Astrocyte (in vitro differentiated cells and primary cell): ENCODE measurements around the gene HOXD11. TPM values are rescaled to one million over a fixed set of nuclear protein-coding genes. Genes with fewer than 3 reads are reported as not detected.

Experiments used
- DNase-seq: peaks from one replicate; pipeline ENCODE4 v3.0.0-alpha.2; 2010; ENCODE audit warnings: low read depth
- FAIRE-seq: peaks from 2 replicates; lab custom pipeline; 2011; peaks lifted over from hg19 to GRCh38; lab: Jason Lieb, UNC
- H2AFZ ChIP-seq: 2 replicates; pipeline ENCODE4 v1.6.0; 2012; ENCODE audit warnings: low read depth, low read length, inconsistent platforms
- H3K27ac ChIP-seq: 2 replicates; pipeline ENCODE4 v1.5.1; 2011; ENCODE audit warnings: low read depth, low read length, inconsistent platforms
- H3K27me3 ChIP-seq: 2 replicates; pipeline ENCODE4 v1.6.0; 2011; ENCODE audit warnings: low read length, inconsistent platforms; ENCODE audit not compliant: insufficient read depth
- H3K36me3 ChIP-seq: 2 replicates; pipeline ENCODE4 v1.5.1; 2011; ENCODE audit warnings: low read length, inconsistent platforms; ENCODE audit not compliant: insufficient read depth
- H3K4me1 ChIP-seq: 2 replicates; pipeline ENCODE4 v1.5.1; 2011; ENCODE audit warnings: low read length, inconsistent platforms; ENCODE audit not compliant: insufficient read depth
- H3K4me2 ChIP-seq: 2 replicates; pipeline ENCODE4 v1.6.0; 2012; ENCODE audit warnings: low read length, inconsistent platforms
- H3K4me3 ChIP-seq: 2 replicates; pipeline ENCODE4 v1.5.1; 2011; ENCODE audit warnings: low read depth, mild to moderate bottlenecking, low read length, inconsistent platforms; ENCODE audit not compliant: insufficient read depth
- H3K79me2 ChIP-seq: 2 replicates; pipeline ENCODE4 v1.6.0; 2012; ENCODE audit warnings: mild to moderate bottlenecking, low read length, inconsistent platforms; ENCODE audit not compliant: insufficient read depth
- H3K9ac ChIP-seq: 2 replicates; pipeline ENCODE4 v1.6.0; 2012; ENCODE audit warnings: mild to moderate bottlenecking, low read length, inconsistent platforms
- H3K9me3 ChIP-seq: 2 replicates; pipeline ENCODE4 v1.5.1; 2012; ENCODE audit warnings: low read depth, mild to moderate bottlenecking, low read length, inconsistent platforms; ENCODE audit not compliant: insufficient read depth
- H4K20me1 ChIP-seq: 2 replicates; pipeline ENCODE4 v1.6.0; 2012; ENCODE audit warnings: low read length, inconsistent platforms; ENCODE audit not compliant: insufficient read depth
- H3K27ac Mint-ChIP-seq: one replicate; pipeline ENCODE4 v1.8.0; 2021; ENCODE audit warnings: mild to moderate bottlenecking, mixed read lengths; ENCODE audit not compliant: unreplicated experiment
- H3K27me3 Mint-ChIP-seq: one replicate; pipeline ENCODE4 v1.8.0; 2021; ENCODE audit warnings: low read depth, mixed read lengths; ENCODE audit not compliant: unreplicated experiment
- H3K36me3 Mint-ChIP-seq: one replicate; pipeline ENCODE4 v1.8.0; 2021; ENCODE audit warnings: low read depth, mixed read lengths; ENCODE audit not compliant: unreplicated experiment
- H3K4me1 Mint-ChIP-seq: one replicate; pipeline ENCODE4 v1.8.0; 2021; ENCODE audit warnings: low read depth, mixed read lengths; ENCODE audit not compliant: unreplicated experiment
- H3K4me3 Mint-ChIP-seq: one replicate; pipeline ENCODE4 v1.8.0; 2021; ENCODE audit warnings: mild to moderate bottlenecking, moderate library complexity, mixed read lengths; ENCODE audit not compliant: unreplicated experiment
- H3K9me3 Mint-ChIP-seq: one replicate; pipeline ENCODE4 v1.8.0; 2021; ENCODE audit warnings: mild to moderate bottlenecking, mixed read lengths; ENCODE audit not compliant: unreplicated experiment
- EZH2 ChIP-seq: IDR thresholded peaks from 2 replicates; pipeline ENCODE4 v1.6.1; 2012; ENCODE audit warnings: mild to moderate bottlenecking, low read length, inconsistent platforms; ENCODE audit not compliant: insufficient read depth
- total RNA-seq: library from RNA; stranded (reverse); gene quantifications from 2 replicates; pipeline ENCODE4 v1.2.1, GENCODE V29; 2021
- TF ChIP-seq, protein P1 (sequence below): IDR thresholded peaks from 2 replicates; pipeline ENCODE4 v1.5.1; 2011; ENCODE audit warnings: low read depth, mild to moderate bottlenecking, inconsistent platforms, low read length, moderate library complexity; ENCODE audit not compliant: insufficient read depth

Gene HOXD11
- total RNA-seq, 1 donor from 2014 or later = not detected

GRCh38 chr2:176148751-176149421 is 41.8 kb downstream of the HOXD11 start:
- Histone ChIP-seq H3K9me3 (peaks cover 2% of the 10 kb centered on the region), H3K4me3 (no peak overlapping the region), H3K79me2 (no peaks in the 10 kb centered on the region), H3K36me3 (no peaks in the 10 kb centered on the region), H3K4me2 (no peak overlapping the region), H3K4me1 (no peaks in the 10 kb centered on the region), H4K20me1 (no peaks in the 10 kb centered on the region), H2AFZ (no peak overlapping the region), H3K9ac (no peak overlapping the region), H3K27me3 (peaks cover 81% of the 10 kb centered on the region), H3K27ac (no peak overlapping the region)
- FAIRE-seq = no peak
- no peaks in the 10 kb centered on the region for H3K4me1 Mint-ChIP-seq
- H3K27ac Mint-ChIP-seq = no peak overlapping the region
- peaks cover 2% of the 10 kb centered on the region for H3K36me3 Mint-ChIP-seq
- TF ChIP-seq EZH2 = no peak
- TF ChIP-seq, protein P1, sequence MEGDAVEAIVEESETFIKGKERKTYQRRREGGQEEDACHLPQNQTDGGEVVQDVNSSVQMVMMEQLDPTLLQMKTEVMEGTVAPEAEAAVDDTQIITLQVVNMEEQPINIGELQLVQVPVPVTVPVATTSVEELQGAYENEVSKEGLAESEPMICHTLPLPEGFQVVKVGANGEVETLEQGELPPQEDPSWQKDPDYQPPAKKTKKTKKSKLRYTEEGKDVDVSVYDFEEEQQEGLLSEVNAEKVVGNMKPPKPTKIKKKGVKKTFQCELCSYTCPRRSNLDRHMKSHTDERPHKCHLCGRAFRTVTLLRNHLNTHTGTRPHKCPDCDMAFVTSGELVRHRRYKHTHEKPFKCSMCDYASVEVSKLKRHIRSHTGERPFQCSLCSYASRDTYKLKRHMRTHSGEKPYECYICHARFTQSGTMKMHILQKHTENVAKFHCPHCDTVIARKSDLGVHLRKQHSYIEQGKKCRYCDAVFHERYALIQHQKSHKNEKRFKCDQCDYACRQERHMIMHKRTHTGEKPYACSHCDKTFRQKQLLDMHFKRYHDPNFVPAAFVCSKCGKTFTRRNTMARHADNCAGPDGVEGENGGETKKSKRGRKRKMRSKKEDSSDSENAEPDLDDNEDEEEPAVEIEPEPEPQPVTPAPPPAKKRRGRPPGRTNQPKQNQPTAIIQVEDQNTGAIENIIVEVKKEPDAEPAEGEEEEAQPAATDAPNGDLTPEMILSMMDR = no peak
- peaks cover 42% of the 10 kb centered on the region for H3K9me3 Mint-ChIP-seq
- no peak overlapping the region for H3K4me3 Mint-ChIP-seq
- peaks cover 89% of the 10 kb centered on the region for H3K27me3 Mint-ChIP-seq
- DNase-seq = no peak

- peaks cover 42% of the 10 kb centered on the region for H3K9me3 Mint-ChIP-seq
- no peaks in the 10 kb centered on the region for H4K20me1 ChIP-seq
- no peaks in the 10 kb centered on the region for H3K79me2 ChIP-seq
- H2AFZ ChIP-seq = no peak overlapping the region
- DNase-seq = no peak
- H3K4me1 Mint-ChIP-seq = no peaks in the 10 kb centered on the region
- no peak overlapping the region for H3K27ac Mint-ChIP-seq
- H3K27me3 Mint-ChIP-seq = peaks cover 91% of the 10 kb centered on the region
- H3K9me3 ChIP-seq = peaks cover 2% of the 10 kb centered on the region
- no peak for FAIRE-seq
- TF ChIP-seq, protein P1 = no peak
- no peak for TF ChIP-seq EZH2
- H3K36me3 ChIP-seq = no peaks in the 10 kb centered on the region
- no peak overlapping the region for H3K27ac ChIP-seq
- no peak overlapping the region for H3K4me3 Mint-ChIP-seq
- no peak overlapping the region for H3K4me3 ChIP-seq
- H3K36me3 Mint-ChIP-seq = peaks cover 2% of the 10 kb centered on the region
- no peak overlapping the region for H3K9ac ChIP-seq
- H3K4me1 ChIP-seq = no peaks in the 10 kb centered on the region
- no peak overlapping the region for H3K4me2 ChIP-seq
- H3K27me3 ChIP-seq = peaks cover 82% of the 10 kb centered on the region
Observed at GRCh38 chr2:176149481-176149938, 42.4 kb downstream of the HOXD11 start.

DNA sequence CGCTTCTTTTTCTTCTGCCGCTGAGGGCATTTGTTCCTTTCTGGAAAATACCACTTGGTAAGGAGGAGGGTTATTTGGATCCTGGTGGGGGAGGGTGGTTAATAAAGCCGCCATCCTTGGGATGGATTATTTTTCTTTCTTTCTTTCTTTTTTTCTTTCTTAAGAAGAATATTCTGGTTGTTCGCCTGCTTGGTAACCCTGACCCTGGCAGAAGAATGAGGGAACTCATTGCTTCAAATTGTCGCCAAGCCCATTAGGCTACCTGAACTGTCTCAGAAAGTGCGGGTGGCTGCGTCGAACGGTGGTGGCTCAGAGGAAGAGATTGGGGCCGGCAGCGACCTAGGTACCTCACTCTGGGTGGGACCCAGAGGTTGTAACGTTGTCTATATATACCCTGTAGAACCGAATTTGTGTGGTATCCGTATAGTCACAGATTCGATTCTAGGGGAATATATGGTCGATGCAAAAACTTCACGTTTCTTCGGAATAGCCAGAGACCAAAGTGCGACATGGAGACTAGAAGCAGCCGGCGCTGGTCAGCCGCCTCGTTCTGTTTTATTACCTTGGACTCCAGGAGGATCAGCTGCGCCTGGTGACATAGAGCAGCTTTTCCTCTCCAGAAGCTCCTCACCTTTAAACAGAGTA is 43.0 kb downstream of the HOXD11 start:
- H3K9me3 Mint-ChIP-seq = peaks cover 39% of the 10 kb centered on the region
- no peak overlapping the region for H3K4me2 ChIP-seq
- H2AFZ ChIP-seq = no peak overlapping the region
- no peak overlapping the region for H3K27ac ChIP-seq
- H3K27me3 ChIP-seq = peaks cover 83% of the 10 kb centered on the region
- H3K36me3 ChIP-seq = no peaks in the 10 kb centered on the region
- no peak overlapping the region for H3K4me3 ChIP-seq
- H3K79me2 ChIP-seq = no peaks in the 10 kb centered on the region
- peaks cover 2% of the 10 kb centered on the region for H3K36me3 Mint-ChIP-seq
- no peaks in the 10 kb centered on the region for H4K20me1 ChIP-seq
- no peak overlapping the region for H3K27ac Mint-ChIP-seq
- no peak for FAIRE-seq
- H3K4me1 ChIP-seq = no peaks in the 10 kb centered on the region
- TF ChIP-seq, protein P1 = no peak
- no peak for TF ChIP-seq EZH2
- no peak overlapping the region for H3K4me3 Mint-ChIP-seq
- H3K4me1 Mint-ChIP-seq = no peaks in the 10 kb centered on the region
- peaks cover 2% of the 10 kb centered on the region for H3K9me3 ChIP-seq
- no peak for DNase-seq
- no peak overlapping the region for H3K9ac ChIP-seq
- H3K27me3 Mint-ChIP-seq = peaks cover 91% of the 10 kb centered on the region
